NK-92 treated with Interleukin-12 subunit alpha and Interleukin-12 subunit beta, amount 100 ng/mL, for 24 hours (cell line): ENCODE measurements around the gene CADPS2.

Experiments used
- DNase-seq: peaks from one replicate; lab custom pipeline; 2025; lab: John Stamatoyannopoulos, UW

Gene CADPS2

GRCh38 chr7:122600042-122600441 lies 286.2 kb downstream of the CADPS2 start:
- no peak for DNase-seq

- no peak for DNase-seq
Measured at GRCh38 chr7:122597277-122597676, 289.0 kb downstream of the CADPS2 start.

GRCh38 chr7:122595885-122596284 lies 290.4 kb downstream of the CADPS2 start:
- DNase-seq, result no peak

GRCh38 chr7:122588621-122589020 lies 297.6 kb downstream of the CADPS2 start:
- no peak for DNase-seq

- no peak for DNase-seq
Measured at GRCh38 chr7:122584676-122585251, 301.5 kb downstream of the CADPS2 start.

GRCh38 chr7:122578350-122578749 lies 307.9 kb downstream of the CADPS2 start:
- DNase-seq, result no peak

- no peak for DNase-seq
Measured at GRCh38 chr7:122577449-122578003, 308.7 kb downstream of the CADPS2 start.

- DNase-seq, result no peak
Measured at GRCh38 chr7:122572706-122573105, 313.6 kb downstream of the CADPS2 start.

- no peak for DNase-seq
Measured at GRCh38 chr7:122561326-122561725, 324.9 kb downstream of the CADPS2 start.

GRCh38 chr7:122556873-122557542 lies 329.3 kb downstream of the CADPS2 start:
- DNase-seq, result no peak

- DNase-seq, result no peak
Measured at GRCh38 chr7:122556219-122556618, 330.0 kb downstream of the CADPS2 start.

GRCh38 chr7:122553761-122554160 lies 332.5 kb downstream of the CADPS2 start:
- no peak for DNase-seq

GRCh38 chr7:122552769-122553168 lies 333.5 kb downstream of the CADPS2 start:
- DNase-seq, result no peak

- no peak for DNase-seq
Measured at GRCh38 chr7:122550545-122550944, 335.7 kb downstream of the CADPS2 start.

GRCh38 chr7:122549578-122549977 lies 336.7 kb downstream of the CADPS2 start:
- DNase-seq, result no peak

- no peak for DNase-seq
Measured at GRCh38 chr7:122546496-122546895, 339.8 kb downstream of the CADPS2 start.

- no peak for DNase-seq
Measured at GRCh38 chr7:122544463-122544862, 341.8 kb downstream of the CADPS2 start.

GRCh38 chr7:122543891-122544290 lies 342.4 kb downstream of the CADPS2 start:
- no peak for DNase-seq

- DNase-seq, result no peak
Measured at GRCh38 chr7:122543166-122543565, 343.1 kb downstream of the CADPS2 start.

GRCh38 chr7:122535086-122535485 lies 351.2 kb downstream of the CADPS2 start:
- no peak for DNase-seq

GRCh38 chr7:122532406-122533269 lies 353.6 kb downstream of the CADPS2 start:
- no peak for DNase-seq

GRCh38 chr7:122528879-122529481 lies 357.3 kb downstream of the CADPS2 start:
- no peak for DNase-seq
